IPS-20b (cell line): ENCODE results near the gene DLG4.
A peak's percentile ranks its signal among the peaks of the same experiment; 100 is the strongest.
"Not testable (repeated sequence)": the region's sequence is repeated elsewhere in the genome, so short reads cannot be mapped to it uniquely, and the experiment has no call there.

ENCODE experiments used
- H3K27ac ChIP-seq: one replicate; pipeline ENCODE4 v1.5.1; 2013; ENCODE audit warnings: low read length
- H3K27me3 ChIP-seq: 2 replicates; pipeline ENCODE4 v1.6.1; 2013; ENCODE audit warnings: mild to moderate bottlenecking, low read length, inconsistent platforms; ENCODE audit not compliant: insufficient read depth
- H3K36me3 ChIP-seq: 2 replicates; pipeline ENCODE4 v1.6.1; 2013; ENCODE audit warnings: low read depth, mild to moderate bottlenecking, inconsistent platforms, low read length, moderate library complexity; ENCODE audit not compliant: insufficient read depth
- H3K4me1 ChIP-seq: 2 replicates; pipeline ENCODE4 v1.6.1; 2013; ENCODE audit warnings: mild to moderate bottlenecking, control low read depth, inconsistent platforms, low read length, moderate library complexity; ENCODE audit not compliant: insufficient read depth
- H3K4me3 ChIP-seq: 2 replicates; pipeline ENCODE4 v1.5.1; 2013; ENCODE audit warnings: mild to moderate bottlenecking, low read length, inconsistent platforms
- H3K9ac ChIP-seq: 2 replicates; pipeline ENCODE4 v1.6.1; 2013; ENCODE audit warnings: low read depth, mild to moderate bottlenecking, inconsistent platforms, low read length, moderate library complexity
- H3K9me3 ChIP-seq: 2 replicates; pipeline ENCODE4 v1.6.1; 2013; ENCODE audit warnings: mild to moderate bottlenecking, low read depth, low read length, inconsistent platforms; ENCODE audit not compliant: insufficient read depth

The DLG4 gene

DNA sequence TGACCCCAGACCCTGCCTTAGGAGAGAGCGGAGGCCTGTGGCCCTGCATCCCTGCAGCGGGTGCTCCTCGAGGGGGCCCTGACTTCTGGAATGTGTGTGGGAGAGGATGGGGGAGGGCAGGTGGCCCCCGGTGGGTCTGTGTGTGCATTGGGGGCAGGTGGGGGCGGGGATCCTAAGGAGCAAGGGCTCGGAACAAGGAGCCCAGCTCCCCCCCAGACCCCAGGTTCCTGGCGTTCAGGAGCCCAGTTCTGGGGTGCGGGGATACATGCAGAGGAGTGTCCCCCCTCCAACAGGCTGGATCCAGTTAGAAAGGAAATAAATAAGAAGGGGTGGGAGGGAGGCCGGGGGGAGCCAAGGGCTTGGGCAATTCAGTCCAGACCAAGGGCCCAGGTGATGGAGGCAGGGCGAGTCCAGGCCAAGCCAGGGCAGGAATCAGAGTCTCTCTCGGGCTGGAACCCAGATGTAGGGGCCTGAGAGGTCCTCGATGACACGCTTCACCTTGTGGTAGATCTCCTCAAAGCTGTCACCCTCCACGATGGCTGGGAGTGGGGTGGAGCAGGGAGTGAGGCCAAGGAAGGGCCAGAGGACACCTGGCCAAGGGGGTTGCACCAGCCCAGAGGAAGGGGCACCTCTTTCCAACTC, 29.2 kb downstream of the DLG4 start:
- Histone ChIP-seq H3K9ac (no peak overlapping the region), H3K27me3 (no peaks in the 10 kb centered on the region), H3K4me3 (no peak overlapping the region), H3K9me3 (no peaks in the 10 kb centered on the region), H3K27ac (no peak overlapping the region), H3K36me3 (peaks cover 41% of the 10 kb centered on the region), H3K4me1 (no peaks in the 10 kb centered on the region)

DNA sequence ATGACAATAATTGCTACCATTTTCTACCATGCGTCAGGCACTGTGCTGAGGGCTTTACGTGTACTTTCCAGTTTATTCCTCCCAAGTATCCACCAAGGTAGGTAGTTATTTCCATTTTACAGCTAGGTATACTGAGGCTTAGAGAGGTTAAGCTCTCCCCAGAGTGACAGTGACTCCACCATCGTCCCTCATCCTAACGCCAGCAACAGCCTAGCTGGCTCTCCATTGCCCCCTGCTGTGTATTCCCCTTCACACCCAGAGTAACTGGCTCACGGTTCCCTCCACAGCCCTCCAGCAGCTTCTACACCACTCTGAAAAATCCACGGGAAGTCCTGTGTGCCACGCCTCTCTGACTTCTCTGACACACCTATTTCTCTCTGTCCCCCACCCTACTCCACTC, 33.4 kb downstream of the DLG4 start:
- no peak overlapping the region for H3K9ac ChIP-seq
- no peaks in the 10 kb centered on the region for H3K9me3 ChIP-seq
- no peak overlapping the region for H3K4me3 ChIP-seq
- H3K27ac ChIP-seq = no peak overlapping the region
- no peaks in the 10 kb centered on the region for H3K4me1 ChIP-seq
- no peaks in the 10 kb centered on the region for H3K27me3 ChIP-seq
- peaks cover 12% of the 10 kb centered on the region for H3K36me3 ChIP-seq

DNA sequence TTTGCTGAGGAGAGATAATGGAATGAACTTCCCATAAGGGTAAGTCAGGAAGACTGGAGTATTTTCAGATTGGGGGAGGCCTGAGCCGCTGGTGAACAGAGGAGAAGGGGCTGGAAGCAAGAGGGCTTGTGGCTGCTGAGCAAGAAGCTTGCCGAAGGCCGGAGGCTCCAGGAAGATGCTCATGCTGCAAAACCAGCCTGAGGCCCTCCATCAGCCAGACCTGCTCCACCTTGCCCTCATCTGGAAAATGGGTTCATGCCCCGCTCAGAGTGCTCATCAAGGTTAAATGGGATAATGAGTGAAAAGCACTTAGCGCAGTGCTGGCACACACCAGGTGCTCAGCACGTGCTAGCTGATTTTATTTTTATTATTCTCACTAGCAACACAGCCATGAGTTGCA, 35.0 kb downstream of the DLG4 start:
- H3K27me3 ChIP-seq = no peaks in the 10 kb centered on the region
- no peak overlapping the region for H3K9ac ChIP-seq
- 0 out of 2 replicates have a peak, but pooled peaks cover 3% of the 10 kb centered on the region for H3K36me3 ChIP-seq
- H3K4me1 ChIP-seq = no peaks in the 10 kb centered on the region
- H3K4me3 ChIP-seq = no peak overlapping the region
- H3K27ac ChIP-seq = no peak overlapping the region
- no peaks in the 10 kb centered on the region for H3K9me3 ChIP-seq

DNA sequence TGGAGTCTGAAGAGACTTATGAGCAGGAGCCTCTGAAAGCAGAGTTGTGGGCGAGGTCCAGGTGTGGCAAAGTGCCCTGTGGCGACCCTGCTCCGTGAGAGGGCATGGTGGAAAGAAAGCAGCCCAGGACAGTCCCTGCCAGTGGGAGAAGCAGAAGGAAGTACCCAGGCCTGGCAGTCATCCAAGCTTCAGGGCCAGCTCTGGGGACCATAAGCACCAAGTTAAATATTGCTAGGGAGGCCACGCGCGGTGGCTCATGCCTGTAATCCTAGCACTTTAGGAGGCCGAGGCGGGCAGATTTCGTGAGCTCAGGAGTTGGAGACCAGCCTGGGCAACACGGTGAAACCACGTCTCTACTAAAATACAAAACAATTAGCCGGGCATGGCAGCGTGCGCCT, 35.5 kb downstream of the DLG4 start:
- no peak overlapping the region for H3K4me3 ChIP-seq
- no peaks in the 10 kb centered on the region for H3K4me1 ChIP-seq
- no peaks in the 10 kb centered on the region for H3K27me3 ChIP-seq
- H3K9ac ChIP-seq = no peak overlapping the region
- no peaks in the 10 kb centered on the region for H3K9me3 ChIP-seq
- 0 out of 2 replicates have a peak, but pooled peaks cover 3% of the 10 kb centered on the region for H3K36me3 ChIP-seq
- no peak overlapping the region for H3K27ac ChIP-seq

DNA sequence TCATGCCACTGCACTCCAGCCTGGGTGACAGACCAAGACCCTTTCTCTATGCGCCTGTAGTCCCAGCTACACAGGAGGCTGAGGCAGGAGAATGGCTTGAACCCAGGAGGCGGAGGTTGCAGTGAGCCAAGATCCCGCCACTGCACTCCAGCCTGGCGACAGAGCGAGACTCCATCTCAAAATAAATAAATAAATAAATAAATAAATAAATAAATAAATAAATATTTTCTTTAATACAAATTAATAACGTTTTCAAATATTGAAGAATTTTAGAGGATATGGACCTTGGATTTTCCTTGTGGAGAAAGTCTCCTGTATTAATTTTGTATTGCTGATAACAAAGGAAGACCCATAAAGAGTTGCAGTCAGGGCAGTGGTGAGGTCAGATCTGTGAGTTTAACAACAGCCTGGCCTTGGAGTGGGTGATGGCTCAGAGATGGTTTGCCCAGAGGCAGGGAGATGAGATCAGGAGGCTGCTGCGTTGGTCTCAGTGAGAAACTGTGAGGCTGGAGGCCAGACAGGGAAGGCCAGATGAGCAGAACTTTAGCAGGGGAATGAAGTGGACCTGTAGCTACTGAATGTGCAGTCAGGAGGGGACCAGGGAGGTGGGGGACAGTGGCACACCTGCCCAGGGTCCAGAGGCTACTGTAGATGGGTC, 36.1 kb downstream of the DLG4 start:
- no peaks in the 10 kb centered on the region for H3K4me1 ChIP-seq
- 0 out of 2 replicates have a peak, but pooled peaks cover 3% of the 10 kb centered on the region for H3K36me3 ChIP-seq
- no peak overlapping the region for H3K27ac ChIP-seq
- no peak overlapping the region for H3K9ac ChIP-seq
- H3K27me3 ChIP-seq = no peaks in the 10 kb centered on the region
- H3K9me3 ChIP-seq = no peaks in the 10 kb centered on the region
- no peak overlapping the region for H3K4me3 ChIP-seq

DNA sequence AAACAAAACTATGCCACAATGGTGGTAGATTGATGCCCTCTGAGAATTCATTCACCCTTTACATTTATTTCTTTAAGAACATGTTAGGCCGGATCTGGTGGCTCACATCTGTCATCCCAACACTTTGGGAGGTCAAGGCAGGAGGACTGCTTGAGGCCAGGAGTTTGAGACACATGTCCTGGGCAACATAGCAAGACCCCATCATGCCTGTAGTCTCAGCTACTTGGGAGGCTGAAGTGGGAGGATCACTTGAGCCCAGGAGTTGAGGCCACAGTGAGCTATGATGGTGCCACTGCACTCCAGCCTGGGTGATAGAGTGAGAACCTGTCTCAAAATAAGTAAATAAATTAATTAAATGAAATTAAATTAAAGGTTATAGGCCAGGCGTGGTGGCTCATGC, 37.5 kb downstream of the DLG4 start:
- H3K9ac ChIP-seq, H3K4me1 ChIP-seq: not testable (repeated sequence)

DNA sequence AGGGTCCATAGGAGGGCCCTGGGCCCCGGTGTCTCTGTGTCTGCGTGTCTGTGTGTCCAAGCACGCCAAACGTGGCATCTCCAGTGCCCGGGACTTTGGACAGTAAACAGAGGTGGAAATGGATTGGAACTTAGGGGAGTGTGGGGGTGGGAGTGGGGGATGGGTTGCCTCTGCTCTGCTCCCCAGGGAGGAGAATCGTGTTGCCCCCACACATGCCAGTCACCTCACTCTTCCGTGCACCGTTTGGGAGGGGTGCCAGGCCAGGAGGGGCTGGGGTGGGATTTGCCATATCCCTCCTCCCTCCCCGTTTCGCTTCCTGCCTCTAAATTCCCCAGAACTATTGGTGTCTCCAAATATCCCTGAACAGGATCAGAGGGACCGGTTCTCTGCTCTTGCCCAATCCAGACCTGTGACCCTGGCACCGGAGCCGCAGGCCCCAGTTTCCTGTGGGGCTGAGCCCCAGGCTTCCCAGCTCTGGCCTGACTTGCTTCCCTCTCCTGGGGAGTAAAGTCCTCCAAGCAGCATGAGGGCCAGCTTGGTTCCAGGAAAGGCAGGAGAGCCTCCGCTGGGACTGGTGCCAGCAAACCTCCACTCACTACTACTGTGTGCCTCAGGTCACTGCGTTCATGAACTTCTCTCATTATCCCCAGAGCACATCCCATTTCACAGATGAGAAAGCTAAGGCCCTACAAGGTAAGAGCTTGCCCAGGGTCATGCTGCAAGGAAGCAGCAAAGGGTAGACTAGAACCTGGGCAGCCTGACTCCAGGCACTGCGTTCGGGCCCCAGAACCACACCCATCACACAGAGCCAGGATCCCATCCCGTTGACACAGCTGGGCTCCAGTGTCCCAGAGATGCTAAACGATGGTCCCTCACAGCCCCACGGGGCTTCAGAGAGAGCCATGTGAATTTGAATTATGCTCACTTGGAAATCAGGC, 40.0 kb downstream of the DLG4 start, which contains the start of gene ASGR1:
Gene ASGR1 (minus strand): TSS at position 54 of the 938 bp plus-strand sequence. CDS start 807 bp downstream, outside the sequence.
- H3K27ac ChIP-seq = no peak within 1 kb of the TSS
- no peaks in the 10 kb centered on the region for H3K36me3 ChIP-seq
- no peaks in the 10 kb centered on the region for H3K9me3 ChIP-seq
- peak within 1 kb of the TSS; percentile 84 for H3K4me3 ChIP-seq
- peaks cover 37% of the 10 kb centered on the region for H3K27me3 ChIP-seq
- peak within 1 kb of the TSS; percentile 83; the same call in 1 of the 2 replicates for H3K9ac ChIP-seq
- H3K4me1 ChIP-seq = no peaks in the 10 kb centered on the region

More for the DNA sequence above, 37.5 kb downstream of the DLG4 start:
- H3K9me3 ChIP-seq, H3K36me3 ChIP-seq, H3K27ac ChIP-seq, H3K4me3 ChIP-seq: not testable (repeated sequence)
- peaks cover 12% of the 10 kb centered on the region for H3K27me3 ChIP-seq

DNA sequence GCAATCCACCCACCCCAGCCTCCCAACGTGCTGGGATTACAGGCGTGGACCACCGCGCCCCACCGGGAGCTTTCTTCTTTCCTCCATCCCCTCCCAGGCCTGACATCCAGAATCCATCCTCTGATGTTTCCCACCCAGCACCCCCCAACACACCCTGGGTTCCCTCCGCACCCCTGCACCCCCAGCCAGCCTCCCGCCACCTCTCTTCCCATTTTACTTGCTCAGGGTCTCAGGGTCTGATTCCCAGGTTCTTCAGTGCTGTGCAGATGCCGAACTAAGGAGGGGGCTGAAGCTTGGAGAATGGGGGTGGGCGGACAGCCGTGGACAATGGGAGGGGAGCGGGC, 40.7 kb downstream of the DLG4 start:
- Histone ChIP-seq H3K9me3 (no peaks in the 10 kb centered on the region), H3K27ac (no peak overlapping the region), H3K9ac (no peak overlapping the region), H3K4me1 (no peaks in the 10 kb centered on the region), H3K36me3 (no peaks in the 10 kb centered on the region), H3K4me3 (no peak overlapping the region), H3K27me3 (peaks cover 42% of the 10 kb centered on the region)

DNA sequence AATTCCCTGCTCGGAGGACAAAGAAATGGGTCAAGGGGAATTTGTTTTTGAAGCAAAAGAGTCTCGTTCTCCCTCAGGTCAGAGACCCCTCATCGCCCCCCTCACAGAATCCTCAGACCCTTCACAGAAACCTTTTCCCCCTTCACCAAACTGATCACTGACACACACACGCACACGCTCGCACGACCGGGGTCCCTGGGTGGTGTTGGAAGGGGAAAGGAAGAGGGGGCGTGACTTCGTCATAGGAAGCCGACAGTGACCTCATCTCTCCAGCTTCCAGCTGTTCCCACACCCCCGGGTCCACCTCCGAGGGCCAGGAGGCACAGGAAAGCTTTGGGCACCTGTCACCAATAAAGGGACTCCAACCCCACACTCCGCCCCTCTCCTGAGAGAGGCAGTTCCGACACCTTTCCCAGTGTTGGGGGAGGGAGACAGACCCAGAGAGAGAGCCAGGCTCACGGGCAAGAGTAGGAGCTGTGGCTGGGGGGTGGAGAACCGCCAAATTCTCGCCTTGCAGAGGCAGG, 41.6 kb downstream of the DLG4 start:
- H3K9me3 ChIP-seq = no peaks in the 10 kb centered on the region
- peaks cover 51% of the 10 kb centered on the region for H3K27me3 ChIP-seq
- H3K27ac ChIP-seq = no peak overlapping the region
- no peaks in the 10 kb centered on the region for H3K36me3 ChIP-seq
- no peaks in the 10 kb centered on the region for H3K4me1 ChIP-seq
- peak overlapping the region; percentile 83; the same call in 1 of the 2 replicates for H3K9ac ChIP-seq
- H3K4me3 ChIP-seq = peak overlapping the region; percentile 84

DNA sequence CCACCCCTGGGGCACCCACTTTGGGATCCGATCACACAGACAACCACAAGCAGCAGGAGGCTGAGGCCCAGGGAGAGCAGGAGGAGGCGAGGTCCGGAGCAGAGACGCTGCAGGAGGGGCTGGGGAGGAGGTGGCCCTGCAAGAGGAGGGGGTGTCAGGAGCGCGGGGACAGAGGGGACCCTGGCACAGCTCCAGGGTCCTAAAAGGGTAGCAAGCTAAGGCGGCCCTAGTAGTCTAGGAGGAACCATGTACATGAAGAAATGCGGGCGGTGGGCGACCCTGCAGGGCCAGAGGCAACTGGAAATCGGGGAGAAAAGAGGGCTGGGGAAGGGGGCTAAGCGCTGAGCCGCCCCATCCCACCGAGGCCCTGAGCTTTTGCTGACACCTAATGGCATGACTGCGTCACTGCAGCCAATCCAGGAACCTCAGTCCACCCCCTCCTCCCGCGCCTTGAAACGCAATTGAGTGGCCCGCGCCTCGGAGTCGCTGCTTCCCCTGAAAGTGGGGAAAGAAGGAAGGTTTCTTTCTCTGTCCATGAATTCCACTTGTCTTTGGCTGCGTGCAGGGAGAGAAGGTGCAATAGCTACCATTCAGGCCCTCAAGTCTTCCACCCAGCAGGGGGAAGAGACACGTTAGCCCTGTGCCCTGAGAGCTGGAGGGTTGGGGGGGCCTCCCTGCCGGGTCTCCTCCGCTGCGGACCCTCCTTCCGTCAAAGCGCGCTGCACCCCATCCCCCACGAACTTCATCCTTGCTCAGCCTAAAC, 42.3 kb downstream of the DLG4 start:
- no peaks in the 10 kb centered on the region for H3K36me3 ChIP-seq
- no peak overlapping the region for H3K27ac ChIP-seq
- H3K4me3 ChIP-seq = peak overlapping the region; percentile 84
- peak overlapping the region; percentile 83; the same call in 1 of the 2 replicates for H3K9ac ChIP-seq
- no peaks in the 10 kb centered on the region for H3K9me3 ChIP-seq
- no peaks in the 10 kb centered on the region for H3K4me1 ChIP-seq
- H3K27me3 ChIP-seq = peaks cover 52% of the 10 kb centered on the region

DNA sequence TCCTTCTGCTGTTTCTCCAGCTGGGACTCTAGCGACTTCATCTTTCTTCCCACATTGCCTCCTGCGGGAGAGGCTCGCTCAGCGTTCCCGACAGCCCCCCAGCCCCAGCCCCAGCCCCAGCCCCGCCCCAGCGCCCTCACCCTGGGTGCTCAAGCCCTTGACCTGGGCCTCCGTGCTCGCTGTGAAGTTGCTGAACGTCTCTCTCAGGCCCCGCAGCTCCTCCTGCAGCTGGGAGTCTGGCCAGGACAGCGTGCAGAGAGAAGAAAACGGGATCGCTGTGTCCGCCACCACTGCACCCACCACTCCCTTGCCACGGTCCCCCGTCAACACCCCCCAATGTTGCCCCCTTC, 42.8 kb downstream of the DLG4 start:
- H3K36me3 ChIP-seq = no peaks in the 10 kb centered on the region
- no peaks in the 10 kb centered on the region for H3K4me1 ChIP-seq
- peak overlapping the region; percentile 83; the same call in 1 of the 2 replicates for H3K9ac ChIP-seq
- no peak overlapping the region for H3K27ac ChIP-seq
- peaks cover 52% of the 10 kb centered on the region for H3K27me3 ChIP-seq
- no peaks in the 10 kb centered on the region for H3K9me3 ChIP-seq
- H3K4me3 ChIP-seq = peak overlapping the region; percentile 84
